GM21515 (cell line): ENCODE measurements around the gene ASCL4.
"Not testable (repeated sequence)": the region's sequence is repeated elsewhere in the genome, so short reads cannot be mapped to it uniquely, and the experiment has no call there.

Source experiments
- ATAC-seq: cut with Tn5 transposase; IDR thresholded peaks from one replicate; pipeline ENCODE4 v1.9.1; 2021; ENCODE audit not compliant: unreplicated experiment

Gene ASCL4, protein sequence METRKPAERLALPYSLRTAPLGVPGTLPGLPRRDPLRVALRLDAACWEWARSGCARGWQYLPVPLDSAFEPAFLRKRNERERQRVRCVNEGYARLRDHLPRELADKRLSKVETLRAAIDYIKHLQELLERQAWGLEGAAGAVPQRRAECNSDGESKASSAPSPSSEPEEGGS

DNA sequence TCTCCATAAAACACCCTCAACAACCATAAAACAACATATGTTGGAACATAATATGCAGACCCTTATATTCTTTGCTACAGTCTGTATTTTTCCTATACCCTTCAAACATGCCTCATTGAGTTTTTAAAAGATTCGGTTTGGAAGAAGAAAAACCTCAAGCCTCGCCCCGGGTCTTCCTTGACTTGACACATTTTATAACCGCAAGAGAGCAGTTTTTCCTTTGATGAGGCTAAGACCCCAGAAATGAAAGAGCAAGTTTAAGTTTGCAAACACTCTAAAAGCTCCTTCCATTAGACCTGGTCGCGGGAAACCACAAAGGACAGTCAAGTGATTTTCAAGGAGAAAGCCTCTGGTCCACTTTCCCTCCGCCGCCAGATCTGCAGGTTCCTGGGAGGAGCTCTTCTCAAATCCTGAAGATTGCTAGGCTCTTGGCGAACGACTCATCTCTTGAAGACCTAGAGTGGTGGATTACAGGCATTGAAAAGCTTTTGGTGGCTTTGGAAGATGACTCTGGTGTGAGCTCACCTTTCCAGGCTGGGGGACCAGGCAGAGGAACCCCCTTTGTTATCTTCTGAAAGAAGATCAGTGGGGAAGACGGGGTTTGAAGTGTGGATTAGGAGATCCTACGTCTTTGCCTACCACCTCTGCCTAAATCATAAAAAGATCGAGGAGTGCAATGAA is at the start of gene ASCL4:
Gene ASCL4 (plus strand): TSS at position 356 of the 681 bp plus-strand sequence. CDS start 515 bp downstream, outside the sequence.
- ATAC-seq: no peak

DNA sequence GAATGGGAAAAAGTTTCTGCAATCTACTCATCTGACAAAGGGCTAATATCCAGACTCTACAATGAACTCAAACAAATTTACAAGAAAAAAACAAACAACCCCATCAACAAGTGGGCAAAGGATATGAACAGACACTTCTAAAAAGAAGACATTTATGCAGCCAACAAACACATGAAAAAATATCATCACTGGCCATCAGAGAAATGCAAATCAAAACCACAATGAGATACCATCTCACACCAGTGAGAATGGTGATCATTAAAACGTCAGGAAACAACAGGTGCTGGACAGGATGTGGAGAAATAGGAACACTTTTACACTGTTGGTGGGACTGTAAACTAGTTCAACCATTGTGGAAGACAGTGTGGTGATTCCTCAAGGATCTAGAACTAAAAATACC is 47.2 kb upstream of the ASCL4 start:
- ATAC-seq: not testable (repeated sequence)

DNA sequence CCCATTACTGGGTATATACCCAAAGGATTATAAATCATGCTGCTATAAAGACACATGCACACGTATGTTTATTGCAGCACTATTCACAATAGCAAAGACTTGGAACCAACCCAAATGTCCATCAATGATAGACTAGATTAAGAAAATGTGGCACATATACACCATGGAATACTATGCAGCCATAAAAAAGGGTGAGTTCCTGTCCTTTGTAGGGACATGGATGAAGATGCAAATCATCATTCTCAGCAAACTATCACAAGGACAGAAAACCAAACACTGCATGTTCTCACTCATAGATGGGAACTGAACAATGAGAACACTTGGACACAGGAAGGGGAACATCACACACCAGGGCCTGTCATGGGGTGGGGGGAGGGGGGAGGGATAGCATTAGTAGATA is 46.8 kb upstream of the ASCL4 start:
- ATAC-seq: not testable (repeated sequence)

DNA sequence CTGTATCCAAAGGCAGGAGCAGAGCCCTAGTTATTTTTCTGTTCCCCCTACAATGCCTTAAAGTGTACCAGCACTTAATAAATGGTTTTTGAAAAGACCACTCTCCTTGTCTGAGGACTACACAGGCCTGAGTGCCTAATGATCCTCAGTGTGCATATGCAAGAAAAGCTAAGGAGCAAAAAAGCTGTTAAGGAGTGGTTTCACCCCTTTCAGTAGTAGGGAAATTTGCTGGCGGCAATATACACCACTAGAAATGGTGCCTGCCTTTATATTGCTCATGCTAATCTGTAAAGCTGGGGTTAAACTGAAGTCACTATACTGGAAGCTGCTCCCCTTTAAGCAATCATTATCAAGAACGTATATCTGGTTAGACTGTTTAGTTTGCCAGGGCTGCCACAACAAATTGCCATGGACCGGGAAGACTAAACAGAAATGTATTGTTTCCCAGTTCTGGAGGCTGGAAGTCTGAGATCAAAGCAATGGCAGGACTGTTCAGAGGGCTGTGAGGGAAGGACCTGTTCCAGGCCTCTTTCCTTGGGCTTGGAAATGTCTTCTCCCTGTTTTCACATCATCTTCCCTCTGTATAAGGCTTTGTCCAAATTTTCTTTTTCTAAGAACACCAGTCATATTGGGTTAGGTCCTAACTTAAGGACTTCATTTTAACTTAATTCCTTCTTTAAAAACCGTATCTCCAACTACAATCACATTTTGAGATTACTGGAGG is 43.7 kb upstream of the ASCL4 start:
- ATAC-seq: no peak

DNA sequence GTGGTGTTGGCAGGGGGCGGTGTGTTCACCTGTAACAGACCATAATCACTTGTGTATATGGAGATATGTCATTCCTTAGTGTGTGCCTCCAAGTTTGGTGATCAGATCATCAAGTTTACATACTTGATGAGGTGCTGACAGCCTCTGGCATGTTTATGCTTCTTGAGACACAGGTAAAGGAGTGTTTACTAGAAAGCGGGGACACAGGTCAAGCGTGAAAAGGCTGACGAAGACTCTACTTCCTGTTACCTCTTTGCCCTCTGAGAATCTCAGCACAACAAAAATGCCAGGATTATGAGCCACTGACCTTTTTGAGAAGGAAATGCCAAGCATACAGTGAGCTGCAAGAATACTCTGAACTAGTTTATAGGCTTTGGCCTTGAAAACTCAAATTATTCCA is 43.1 kb upstream of the ASCL4 start:
- no peak for ATAC-seq

DNA sequence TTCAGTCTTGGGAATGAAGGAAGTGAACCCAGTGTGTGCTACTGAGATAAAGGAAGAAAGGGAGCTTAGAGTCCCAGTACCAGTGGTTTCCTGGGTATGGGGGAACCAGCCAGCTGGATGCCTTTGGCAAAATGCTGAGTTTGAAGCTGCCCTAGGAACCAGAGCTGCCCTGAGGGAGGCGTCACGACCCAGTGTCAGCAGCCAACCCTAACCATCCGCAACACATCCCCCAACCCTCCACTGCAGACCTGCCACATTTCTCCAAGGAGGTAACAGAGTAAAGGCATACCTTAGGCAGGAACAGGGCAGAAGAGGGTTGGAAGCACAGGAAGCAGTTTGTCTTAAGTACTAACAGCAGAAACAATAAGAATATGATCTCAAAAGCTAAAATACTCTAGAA is 42.1 kb upstream of the ASCL4 start:
- ATAC-seq: no peak

DNA sequence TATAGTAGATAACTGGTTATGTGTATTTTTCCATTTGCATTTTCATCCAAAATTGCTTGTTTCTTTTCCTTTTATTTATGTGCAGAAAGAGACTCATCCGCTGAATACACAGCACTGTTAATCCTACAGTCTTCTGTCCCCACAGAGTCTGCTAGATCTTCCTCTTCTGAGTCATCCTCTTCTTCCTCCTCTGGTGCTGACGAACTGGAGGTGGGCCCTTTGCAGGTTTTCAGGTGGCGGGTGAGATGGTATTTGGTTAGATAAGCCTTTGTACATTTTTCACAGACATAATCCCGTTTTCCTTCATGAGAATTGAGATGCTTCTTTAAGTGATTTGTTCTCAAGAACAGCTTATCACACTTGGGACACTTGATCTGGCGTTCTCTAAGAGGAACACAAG is 40.4 kb upstream of the ASCL4 start:
- ATAC-seq: no peak

DNA sequence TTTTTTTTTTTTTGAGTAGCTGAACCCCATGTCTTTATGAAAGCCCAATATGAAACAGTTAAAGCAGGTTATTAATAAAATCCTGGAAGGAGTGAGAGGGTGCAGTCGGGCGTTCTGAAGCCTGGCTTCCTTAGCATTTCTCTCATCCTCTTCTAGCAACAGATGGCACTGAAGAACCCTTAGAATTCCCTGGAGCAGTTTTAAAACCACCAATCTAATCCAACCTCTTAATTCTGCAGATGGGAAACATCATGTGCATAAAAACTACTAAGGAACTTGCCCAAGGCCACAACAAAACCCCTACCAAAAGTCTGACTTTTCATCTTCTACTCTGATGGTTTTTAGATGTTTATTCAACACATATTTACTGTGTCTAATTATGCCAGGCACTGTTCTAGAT is 38.7 kb upstream of the ASCL4 start:
- ATAC-seq: no peak

DNA sequence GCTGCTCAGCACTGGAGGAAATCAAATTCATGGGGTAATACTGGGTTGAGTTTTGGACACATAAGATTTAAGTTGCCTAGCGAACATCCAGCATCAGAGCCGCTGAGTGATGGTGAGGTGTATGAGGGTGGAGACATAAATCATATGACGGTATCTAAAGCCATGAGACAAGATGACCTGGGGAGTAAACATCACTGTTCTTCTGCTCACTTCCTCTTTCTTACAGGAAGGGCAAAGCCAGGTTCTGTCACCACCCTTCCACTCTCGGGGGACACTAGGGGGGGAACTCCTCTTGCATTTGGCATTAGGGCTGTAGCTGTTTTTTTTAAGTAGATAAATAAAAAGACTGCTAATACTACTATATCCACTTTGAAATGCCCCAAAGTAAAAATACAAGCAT is 37.6 kb upstream of the ASCL4 start:
- peak; percentile 91 for ATAC-seq

DNA sequence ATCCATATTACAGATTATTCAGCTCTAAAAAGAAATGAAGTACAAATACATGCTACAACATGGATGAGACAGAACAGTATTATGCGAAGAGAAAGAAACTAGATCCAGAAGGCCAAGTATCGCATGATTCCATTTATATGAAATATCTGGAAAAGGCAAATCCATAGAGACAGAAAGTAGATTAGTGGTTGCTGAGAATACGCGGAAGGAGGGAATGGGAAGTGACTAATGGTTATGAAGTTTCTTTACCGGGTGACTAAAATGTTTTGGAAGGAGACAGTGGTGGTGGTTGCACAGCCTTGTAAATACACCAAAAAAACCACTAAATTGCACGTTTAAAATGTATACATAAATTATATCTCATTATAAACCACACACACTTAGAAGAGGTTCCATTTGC is 26.0 kb upstream of the ASCL4 start:
- ATAC-seq: no peak

DNA sequence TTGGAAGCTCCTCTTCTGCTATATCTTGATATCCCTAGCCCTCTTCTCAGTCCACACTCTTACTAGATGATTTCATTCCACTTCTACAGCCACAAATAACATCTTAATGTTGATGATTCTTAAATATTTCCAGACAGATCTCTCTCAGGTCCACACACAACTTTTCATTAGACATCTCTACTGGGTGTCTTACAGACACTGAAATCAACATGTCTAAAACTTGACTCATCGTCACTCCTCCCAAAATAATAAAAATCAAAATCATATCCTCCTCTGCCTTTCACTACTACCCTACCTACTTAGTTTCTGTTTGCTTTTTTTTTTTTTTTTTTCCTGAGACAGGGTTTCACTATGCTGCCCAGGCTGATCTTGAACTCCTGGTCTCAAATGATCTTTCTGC is 25.4 kb upstream of the ASCL4 start:
- ATAC-seq: no peak

DNA sequence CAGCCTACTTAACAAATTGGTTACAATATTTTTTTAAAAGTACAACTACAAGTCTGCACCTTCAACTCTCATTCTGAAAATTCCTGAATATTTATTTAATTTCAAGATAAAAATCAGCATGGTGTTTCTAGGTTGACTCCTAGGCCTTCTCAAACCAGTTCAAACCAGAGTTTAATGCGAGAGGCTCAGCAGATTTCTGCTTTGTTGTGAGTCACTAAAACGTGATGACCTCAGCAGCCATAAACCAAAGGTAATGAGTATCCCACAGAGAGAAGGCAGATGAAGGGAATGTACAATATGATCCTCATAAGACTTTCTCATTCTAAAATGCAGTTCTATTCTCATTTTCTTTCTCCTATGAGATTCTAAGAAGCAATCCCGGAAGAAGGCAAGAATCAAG is 15.1 kb upstream of the ASCL4 start:
- no peak for ATAC-seq

DNA sequence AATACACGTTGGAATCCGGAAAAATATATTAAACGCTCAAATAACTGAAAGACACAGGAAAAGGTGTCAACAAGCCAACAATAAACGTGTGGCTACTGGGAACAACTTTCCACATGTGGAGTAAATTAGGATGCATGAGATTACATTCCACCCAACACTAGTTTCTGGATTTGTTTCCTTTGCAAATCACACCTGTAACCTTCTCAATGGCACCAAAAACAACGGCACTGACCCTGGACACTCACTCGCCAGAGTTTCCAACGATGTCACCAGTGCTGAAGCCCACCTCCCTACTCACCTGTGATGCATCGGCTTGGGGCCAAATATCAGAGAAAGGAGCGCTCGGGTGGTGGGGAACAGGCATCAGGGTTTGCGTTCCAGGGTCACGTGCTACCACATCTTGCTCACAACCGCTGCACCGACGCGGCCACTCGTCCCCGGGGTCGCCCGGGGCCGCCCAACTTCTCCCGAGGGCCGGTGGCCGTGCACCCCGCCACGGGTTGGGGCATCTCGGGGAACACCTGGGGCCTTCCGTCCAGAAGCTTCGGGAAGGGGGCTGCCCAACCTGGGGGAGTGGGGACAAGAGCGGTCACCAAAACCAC is 14.2 kb upstream of the ASCL4 start:
- peak; percentile 20 for ATAC-seq

DNA sequence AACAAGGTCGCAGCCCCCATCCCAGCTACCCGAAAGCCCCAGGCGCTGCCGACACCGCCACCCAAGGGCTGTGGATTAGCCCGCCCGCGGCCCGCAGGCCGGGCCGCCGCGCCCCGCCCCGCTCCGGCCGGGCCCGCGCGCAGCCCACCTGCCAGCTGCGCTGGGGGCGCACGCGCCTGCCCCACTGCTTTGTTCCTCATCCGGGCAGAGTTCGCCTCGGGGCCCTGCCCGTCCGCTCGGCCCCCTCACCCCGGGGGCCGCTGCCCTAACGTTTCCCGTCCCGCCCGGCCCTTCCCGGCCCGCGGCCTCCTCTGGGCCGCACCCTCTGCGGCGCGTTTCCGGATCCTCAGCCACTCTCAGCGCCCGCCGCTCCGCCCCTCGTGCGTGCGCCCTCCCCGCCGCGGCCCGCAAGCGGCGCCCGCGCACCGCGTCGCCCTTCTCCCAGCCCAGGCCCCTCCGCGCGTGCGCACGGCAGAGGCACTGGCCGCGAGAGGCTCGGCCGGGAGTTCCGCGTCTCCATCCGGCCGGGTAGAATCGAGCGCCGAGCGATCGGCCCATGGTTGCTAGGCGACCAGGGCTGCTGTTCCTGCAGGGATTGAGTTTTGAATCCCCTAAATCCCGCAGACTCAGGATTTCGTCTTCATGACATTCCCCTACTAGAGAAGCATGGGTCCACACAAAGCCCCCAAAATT is 13.5 kb upstream of the ASCL4 start, which contains the start of gene PRDM4:
Gene PRDM4 (minus strand): TSS at position 329 of the 693 bp plus-strand sequence. CDS start 622 bp downstream, outside the sequence.
- peak; percentile 89 for ATAC-seq

DNA sequence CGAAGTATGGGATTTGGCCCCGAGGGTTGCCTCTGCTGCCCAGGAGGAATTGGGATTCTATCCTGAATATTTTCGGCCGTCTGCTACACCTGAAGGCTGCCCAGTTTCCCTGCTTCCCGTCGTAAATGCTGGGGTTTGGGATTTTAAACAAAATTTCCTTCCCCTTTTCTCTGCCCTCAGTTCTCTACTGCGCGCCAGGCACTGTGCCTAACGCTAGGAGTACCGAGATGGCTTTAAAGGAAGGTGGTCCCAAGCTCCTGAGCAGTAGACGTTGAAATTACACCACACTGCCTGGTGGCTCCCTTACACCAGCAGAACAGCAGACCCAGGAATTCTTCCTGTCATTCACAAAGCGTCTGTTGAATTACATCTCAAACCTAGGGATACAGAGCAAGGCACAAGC is 13.0 kb upstream of the ASCL4 start:
- no peak for ATAC-seq

DNA sequence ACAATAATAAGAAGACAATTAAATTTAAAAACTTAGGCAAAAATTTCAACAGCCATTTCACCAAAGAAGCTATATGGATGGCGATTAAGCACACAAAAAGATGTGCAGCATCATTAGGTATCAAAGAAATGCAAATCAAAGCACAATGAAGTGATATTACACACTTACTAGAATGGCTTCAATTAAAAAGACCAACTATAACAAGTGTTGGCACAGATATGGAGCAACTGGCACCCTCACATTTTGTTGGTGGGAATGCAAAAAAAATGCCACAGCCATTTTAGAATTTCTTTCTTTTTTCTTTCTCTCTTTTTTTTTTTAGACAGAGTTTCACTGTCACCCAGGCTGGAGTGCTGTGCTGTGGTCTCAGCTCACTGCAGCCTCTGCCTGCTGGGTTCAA is 11.6 kb upstream of the ASCL4 start:
- no peak for ATAC-seq

DNA sequence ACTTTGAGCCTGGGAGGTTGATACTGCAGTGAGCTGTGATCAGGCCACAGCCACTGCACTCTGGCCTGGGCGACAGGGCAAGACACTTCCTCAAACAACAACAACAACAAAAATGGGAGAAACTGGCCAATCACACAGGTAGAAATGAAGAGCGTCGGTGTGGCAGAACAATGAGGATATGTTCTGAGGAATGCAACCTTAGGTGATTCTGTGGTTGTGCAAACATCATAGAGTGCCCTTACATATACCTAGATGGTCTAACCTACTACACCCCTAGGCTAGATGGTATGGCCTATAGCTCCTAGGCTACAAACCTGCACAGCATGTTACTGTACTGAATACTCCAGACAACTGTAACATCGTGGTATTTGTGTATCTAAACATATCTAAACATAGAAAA is 9.9 kb upstream of the ASCL4 start:
- no peak for ATAC-seq

DNA sequence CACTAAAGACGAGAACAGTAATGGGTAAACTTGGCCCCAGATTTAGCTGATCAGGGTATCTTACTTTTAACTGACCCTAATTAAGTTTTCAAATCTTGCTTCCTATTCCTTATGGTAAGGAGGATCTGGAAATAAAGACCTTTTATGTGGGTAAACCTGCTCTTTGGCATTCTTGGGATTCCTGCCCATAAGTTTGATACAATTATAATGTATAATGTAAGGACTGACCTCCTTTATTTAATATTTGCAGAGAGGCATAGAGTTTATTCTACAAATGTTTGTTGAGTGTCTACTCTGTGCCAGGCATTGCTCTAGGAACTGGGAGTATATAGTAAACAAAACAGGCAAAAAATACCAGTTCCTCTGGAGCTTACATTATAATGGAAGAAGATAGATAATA is 9.2 kb upstream of the ASCL4 start:
- no peak for ATAC-seq

DNA sequence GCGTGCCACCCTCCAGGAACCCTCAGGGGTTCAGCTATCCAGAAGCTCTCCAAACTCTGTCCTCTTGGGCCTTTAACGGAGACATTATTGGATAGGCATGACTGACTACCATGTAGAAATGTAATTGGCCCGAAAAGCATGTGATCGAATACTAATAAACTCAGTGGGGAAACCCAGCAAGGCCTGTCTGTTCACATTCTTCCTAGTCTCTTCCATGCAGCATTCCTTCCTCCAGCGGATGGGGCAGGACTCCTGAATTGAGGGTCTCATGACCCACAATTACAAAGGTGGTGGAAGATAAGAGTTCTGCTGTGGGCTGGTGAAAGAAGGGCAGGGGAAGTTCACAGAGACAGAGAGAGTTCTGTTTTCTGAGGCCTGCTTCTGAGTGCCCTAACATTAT is 7.0 kb upstream of the ASCL4 start:
- no peak for ATAC-seq

DNA sequence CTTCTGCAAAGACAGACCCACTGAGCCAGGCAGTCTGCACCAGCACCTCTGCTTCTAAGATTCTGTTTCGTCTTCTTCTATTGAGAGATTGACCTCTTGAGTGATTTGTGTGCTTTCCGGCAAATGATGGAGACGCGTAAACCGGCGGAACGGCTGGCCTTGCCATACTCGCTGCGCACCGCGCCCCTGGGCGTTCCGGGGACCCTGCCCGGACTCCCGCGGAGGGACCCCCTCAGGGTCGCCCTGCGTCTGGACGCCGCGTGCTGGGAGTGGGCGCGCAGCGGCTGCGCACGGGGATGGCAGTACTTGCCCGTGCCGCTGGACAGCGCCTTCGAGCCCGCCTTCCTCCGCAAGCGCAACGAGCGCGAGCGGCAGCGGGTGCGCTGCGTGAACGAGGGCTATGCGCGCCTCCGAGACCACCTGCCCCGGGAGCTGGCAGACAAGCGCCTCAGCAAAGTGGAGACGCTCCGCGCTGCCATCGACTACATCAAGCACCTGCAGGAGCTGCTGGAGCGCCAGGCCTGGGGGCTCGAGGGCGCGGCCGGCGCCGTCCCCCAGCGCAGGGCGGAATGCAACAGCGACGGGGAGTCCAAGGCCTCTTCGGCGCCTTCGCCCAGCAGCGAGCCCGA is 703 bp downstream of the ASCL4 start:
- ATAC-seq: no peak

DNA sequence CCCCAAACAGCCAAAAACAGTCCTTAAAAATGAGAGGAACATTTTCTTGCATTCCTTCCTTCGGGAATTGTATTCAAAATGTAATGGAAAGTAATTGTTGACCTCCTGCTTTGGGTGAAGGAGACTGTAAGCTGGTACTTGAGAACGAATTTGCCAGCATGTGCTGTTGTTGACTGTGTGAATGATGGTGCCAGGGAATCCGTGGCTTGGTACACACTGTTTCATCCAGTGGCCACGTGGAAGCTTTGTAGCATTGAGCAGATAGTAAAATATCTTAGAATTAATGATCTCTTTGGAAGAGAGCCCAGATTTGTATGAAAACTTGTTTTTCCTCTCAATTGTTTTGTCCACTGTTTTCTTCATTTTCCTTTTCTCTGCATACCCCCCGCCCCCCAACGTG is 1.7 kb downstream of the ASCL4 start:
- ATAC-seq: no peak
